ENCODE results near the gene PAIP2B. TPM values are rescaled to one million over a fixed set of nuclear protein-coding genes. Genes with fewer than 3 reads are reported as not detected.
"Not testable (repeated sequence)": the region's sequence is repeated elsewhere in the genome, so short reads cannot be mapped to it uniquely, and the experiment has no call there.

PAIP2B gene
- total and polyA plus RNA-seq, 8 donors: 9.0 to 67.4 (median 44.7) TPM

DNA sequence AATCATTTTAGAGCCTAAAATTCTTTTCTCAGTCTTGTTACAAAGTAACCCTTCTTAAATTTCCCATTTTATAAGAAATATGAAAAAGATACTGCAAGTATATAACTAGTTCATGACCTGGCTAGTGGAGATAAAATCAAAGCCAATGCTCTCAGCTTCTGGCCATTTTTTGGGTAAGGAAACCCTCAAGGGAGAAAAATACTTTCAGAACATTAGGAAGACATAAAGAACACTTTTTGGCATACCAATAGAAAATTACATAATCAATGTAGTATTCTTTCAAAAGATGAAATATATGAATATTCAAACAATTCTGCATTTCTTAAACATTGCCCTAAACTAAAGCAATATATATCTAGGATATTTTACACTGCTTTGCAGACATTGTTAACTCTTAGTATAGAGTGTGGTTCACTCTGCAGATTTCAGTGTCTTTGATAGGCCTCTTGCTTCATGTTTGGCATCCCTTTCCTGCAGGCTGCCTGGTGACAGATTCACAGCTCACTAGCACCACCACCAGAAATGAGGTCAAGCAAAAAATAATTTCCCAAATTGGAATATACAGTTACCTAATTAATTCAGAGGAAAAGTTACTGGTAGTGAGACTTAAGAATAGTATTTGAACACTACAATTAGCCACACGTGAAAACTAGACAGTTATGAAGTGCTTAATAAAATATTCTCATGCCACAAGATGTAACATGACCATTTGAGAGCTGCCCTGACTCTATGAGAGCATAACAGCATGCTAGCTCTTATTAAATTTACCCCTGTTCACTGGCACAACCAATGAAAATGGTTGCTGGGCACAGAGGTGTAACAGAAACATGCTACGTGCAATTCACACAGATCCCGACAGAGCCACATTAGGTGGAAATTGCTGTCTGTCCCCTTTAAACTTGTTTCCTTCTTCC is 36.0 kb downstream of the PAIP2B start:
- DNase-seq: no peak
- no peak for FAIRE-seq
- no peak for TF ChIP-seq CTCF (IDR thresholded peaks at IDR 0.05)
- Histone ChIP-seq H3K4me3 (no peak overlapping the region), H3K9me3 (no peaks in the 10 kb centered on the region), H3K27me3 (no peaks in the 10 kb centered on the region), H3K27ac (no peak overlapping the region), H3K4me1 (no peaks in the 10 kb centered on the region), H3K36me3 (peaks cover 0 to 15% (median 0%) of the 10 kb centered on the region in 3 donors)
- 64 to 69% methylated on average over 3 of the region's 3 CpGs for WGBS, 2 donors
- ATAC-seq: peak in 3 of 4 donors; percentile 47 to 71 (median 51)
- intact Hi-C loops (cut with DNase I): no loop called here

DNA sequence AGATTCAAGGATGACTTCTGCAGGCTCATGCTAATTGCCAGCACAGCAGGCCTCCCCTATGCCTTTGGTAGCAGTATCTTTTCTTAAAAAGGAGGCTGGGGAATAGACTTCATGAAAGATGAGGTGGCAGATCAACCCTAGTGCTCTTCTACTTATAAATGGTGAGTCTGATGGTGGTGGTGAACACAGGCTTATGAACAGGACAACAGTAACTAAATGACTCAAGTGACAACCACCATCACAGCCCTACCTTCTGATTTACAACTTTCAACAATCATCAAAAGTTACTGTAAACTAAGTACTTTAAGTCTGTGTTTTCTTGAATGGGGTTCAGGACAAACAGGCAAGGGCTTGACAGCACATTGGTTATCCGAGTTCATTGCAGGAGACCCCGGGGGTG is 39.3 kb downstream of the PAIP2B start:
- DNase-seq: no peak
- Histone ChIP-seq H3K4me3 (no peak overlapping the region), H3K4me1 (no peaks in the 10 kb centered on the region), H3K36me3 (peaks cover 0 to 15% (median 0%) of the 10 kb centered on the region in 3 donors), H3K27ac (no peak overlapping the region), H3K9me3 (no peaks in the 10 kb centered on the region), H3K27me3 (no peaks in the 10 kb centered on the region)
- WGBS, 2 donors: 79 to 95% methylated on average over 2 of the region's 2 CpGs
- FAIRE-seq: no peak
- intact Hi-C loops (cut with DNase I): no loop called here
- TF ChIP-seq CTCF (IDR thresholded peaks at IDR 0.05): no peak
- ATAC-seq: no peak

- DNase-seq: no peak
- ATAC-seq: no peak
- intact Hi-C loops (cut with DNase I): no loop called here
- FAIRE-seq: no peak
- 73 to 76% methylated on average over 1 of the region's 1 CpG for whole genome bisulfite sequencing, 2 donors
- Histone ChIP-seq H3K36me3 (peaks cover 0 to 15% (median 0%) of the 10 kb centered on the region in 3 donors), H3K27me3 (no peaks in the 10 kb centered on the region), H3K4me3 (no peak overlapping the region), H3K9me3 (no peaks in the 10 kb centered on the region), H3K27ac (no peak overlapping the region), H3K4me1 (no peaks in the 10 kb centered on the region)
- TF ChIP-seq CTCF (IDR thresholded peaks at IDR 0.05): no peak
Measured at GRCh38 chr2:71186973-71187372, 39.9 kb downstream of the PAIP2B start.

DNA sequence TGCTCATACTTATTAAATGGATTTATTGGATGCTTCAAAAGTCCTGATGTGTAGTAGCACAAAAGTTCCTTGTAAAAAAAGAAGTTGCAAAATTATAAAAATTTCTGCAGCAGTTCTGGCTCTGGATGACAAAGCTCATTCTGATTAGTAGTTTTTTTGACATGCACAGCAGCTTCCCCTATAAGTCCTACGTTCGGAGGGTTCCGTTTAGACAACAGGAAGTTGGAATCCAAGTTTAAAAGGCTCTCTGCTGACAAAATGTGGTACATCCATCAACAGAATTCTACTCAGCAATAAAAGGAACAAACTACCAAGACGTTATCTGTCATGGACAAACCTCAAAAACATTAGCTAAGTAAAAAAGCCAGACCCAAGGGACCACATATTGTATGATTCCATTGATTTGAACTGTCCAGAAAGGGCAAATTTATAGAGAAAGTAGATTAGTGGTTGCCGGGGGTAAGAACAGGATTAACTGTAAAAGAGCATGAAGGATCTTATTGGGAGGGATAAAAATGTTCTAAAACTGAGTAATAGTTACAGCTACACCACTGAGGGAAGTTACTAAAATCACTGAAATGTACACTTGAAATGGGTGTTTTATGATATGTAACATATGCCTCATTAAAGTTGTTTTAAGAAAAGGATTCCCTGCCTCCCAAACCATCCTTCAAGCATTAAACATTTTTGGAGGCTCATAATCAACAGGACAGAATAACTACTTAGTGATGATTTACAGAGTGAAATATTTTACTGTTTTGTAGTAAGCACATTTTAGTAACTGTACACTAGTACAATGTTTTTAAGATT is 43.4 kb downstream of the PAIP2B start:
- intact Hi-C loops (cut with DNase I); H3K4me1 ChIP-seq; H3K36me3 ChIP-seq; H3K27ac ChIP-seq; H3K27me3 ChIP-seq; H3K4me3 ChIP-seq; H3K9me3 ChIP-seq; DNase-seq: not testable (repeated sequence)
- FAIRE-seq: peak; percentile 13
- peak in 2 of 4 donors; percentile 46 to 52 for ATAC-seq
- 74% methylated on average over 2 of the region's 5 CpGs for WGBS, 2 donors

GRCh38 chr2:71181316-71181715 is 45.6 kb downstream of the PAIP2B start:
- FAIRE-seq (no peak), ATAC-seq (no peak), DNase-seq (no peak)
- whole genome bisulfite sequencing, 2 donors: 59 to 60% methylated on average over 2 of the region's 2 CpGs
- no peak overlapping the region for H3K4me3 ChIP-seq
- no peak overlapping the region for H3K27ac ChIP-seq
- H3K4me1 ChIP-seq: no peaks in the 10 kb centered on the region
- no peaks in the 10 kb centered on the region for H3K36me3 ChIP-seq
- no peaks in the 10 kb centered on the region for H3K27me3 ChIP-seq
- no peak for TF ChIP-seq CTCF (IDR thresholded peaks at IDR 0.05)
- intact Hi-C loops (cut with DNase I): no loop called here
- H3K9me3 ChIP-seq: no peaks in the 10 kb centered on the region

GRCh38 chr2:71178836-71179235 is 48.1 kb downstream of the PAIP2B start:
- H3K36me3 ChIP-seq; H3K27ac ChIP-seq; H3K4me3 ChIP-seq; ATAC-seq; H3K9me3 ChIP-seq; DNase-seq; H3K4me1 ChIP-seq; intact Hi-C loops (cut with DNase I); H3K27me3 ChIP-seq; FAIRE-seq: not testable (repeated sequence)
- WGBS, 2 donors: 58 to 66% methylated on average over 8 of the region's 8 CpGs
